Liver (tissue), 9 donors: Measurements from ENCODE around the gene CACNA1C. TPM values are rescaled to one million over a fixed set of nuclear protein-coding genes. Genes with fewer than 3 reads are reported as not detected.

ENCODE experiments used
- DNase-seq: peaks from one replicate; pipeline ENCODE4 v3.0.0-alpha.2; 2017; ENCODE audit warnings: low spot score
- H3K27ac ChIP-seq, 2 donors: one replicate each; pipeline ENCODE4 v1.7.0; 2013; ENCODE audit warnings: inconsistent platforms in 2 of 2, low read length in 2 of 2, control low read depth in 1 of 2, low read depth in 1 of 2, mild to moderate bottlenecking in 1 of 2
- H3K27me3 ChIP-seq, 4 donors: one replicate each; pipeline versions ENCODE4 v1.6.1 to v1.7.0; 2013; ENCODE audit warnings: low read length in 3 of 4, inconsistent platforms in 1 of 4, mild to moderate bottlenecking in 1 of 4, moderate library complexity in 1 of 4; ENCODE audit not compliant: control insufficient read depth in 4 of 4, insufficient read depth in 4 of 4
- H3K36me3 ChIP-seq, 4 donors: one replicate each; pipeline versions ENCODE4 v1.6.1 to v1.7.0; 2013; ENCODE audit warnings: low read length in 3 of 4, mild to moderate bottlenecking in 3 of 4, low read depth in 1 of 4, moderate library complexity in 1 of 4; ENCODE audit not compliant: control insufficient read depth in 4 of 4, insufficient read depth in 3 of 4
- H3K4me1 ChIP-seq, 4 donors: one replicate each; pipeline versions ENCODE4 v1.6.1 to v1.7.0; 2013; ENCODE audit warnings: low read length in 3 of 4, mild to moderate bottlenecking in 3 of 4, moderate library complexity in 1 of 4; ENCODE audit not compliant: control insufficient read depth in 4 of 4, insufficient read depth in 4 of 4
- H3K4me3 ChIP-seq, 3 donors: one replicate each; pipeline versions ENCODE4 v1.6.1 to v1.7.0; 2013; ENCODE audit warnings: low read length in 3 of 3, control low read depth in 1 of 3, low read depth in 1 of 3, mild to moderate bottlenecking in 1 of 3
- H3K9ac ChIP-seq, 2 donors: one replicate each; pipeline ENCODE4 v1.7.0; 2013; ENCODE audit warnings: low read length in 2 of 2, mild to moderate bottlenecking in 2 of 2, moderate library complexity in 2 of 2, control low read depth in 1 of 2, low read depth in 1 of 2
- H3K9me3 ChIP-seq, 4 donors: one replicate each; pipeline versions ENCODE4 v1.6.1 to v1.7.0; 2013; ENCODE audit warnings: low read length in 3 of 4; ENCODE audit not compliant: control insufficient read depth in 4 of 4
- ATF3 ChIP-seq: IDR thresholded peaks from 2 replicates; pipeline ENCODE4 v1.6.1; 2016; ENCODE audit warnings: antibody characterized with exemption
- CTCF ChIP-seq: fragments of 150-350 bp; IDR thresholded peaks from 2 replicates; pipeline ENCODE4 v1.5.1; 2017; ENCODE audit warnings: improper control_type of control experiment, low read depth, low read length; ENCODE audit not compliant: missing input control
- EGR1 ChIP-seq, 2 donors: IDR thresholded peaks; 2 replicates each; pipeline ENCODE4 v1.6.1; 2016 to 2018; ENCODE audit warnings: antibody characterized with exemption in 2 of 2, low read depth in 2 of 2
- FOXA2 ChIP-seq: IDR thresholded peaks from 2 replicates; pipeline ENCODE4 v1.6.1; 2016; ENCODE audit warnings: antibody characterized with exemption
- HNF4A ChIP-seq, 2 donors: conservative IDR thresholded peaks; 2 replicates each; pipeline ENCODE4 v1.6.1; 2016; ENCODE audit warnings: antibody characterized with exemption in 2 of 2, mild to moderate bottlenecking in 2 of 2
- HNF4G ChIP-seq: IDR thresholded peaks from 2 replicates; pipeline ENCODE4 v1.6.1; 2016; ENCODE audit warnings: antibody characterized with exemption
- JUND ChIP-seq, 2 donors: IDR thresholded peaks; 2 replicates each; pipeline ENCODE4 v1.6.1; 2016; ENCODE audit warnings: antibody characterized with exemption in 2 of 2
- MAX ChIP-seq: IDR thresholded peaks from 2 replicates; pipeline ENCODE4 v1.6.1; 2016; ENCODE audit warnings: antibody characterized with exemption
- NR2F2 ChIP-seq: IDR thresholded peaks from 2 replicates; pipeline ENCODE4 v1.6.1; 2016; ENCODE audit warnings: antibody characterized with exemption
- RAD21 ChIP-seq, 2 donors: IDR thresholded peaks; 2 replicates each; pipeline ENCODE4 v1.6.1; 2016; ENCODE audit warnings: antibody characterized with exemption in 2 of 2, mild to moderate bottlenecking in 2 of 2
- RXRA ChIP-seq, 2 donors: IDR thresholded peaks; 2 replicates each; pipeline ENCODE4 v1.6.1; 2017 to 2018; ENCODE audit warnings: antibody characterized with exemption in 2 of 2, mild to moderate bottlenecking in 1 of 2
- SP1 ChIP-seq: IDR thresholded peaks from 2 replicates; pipeline ENCODE4 v1.6.1; 2018; ENCODE audit warnings: antibody characterized with exemption, mild to moderate bottlenecking
- TAF1 ChIP-seq: conservative IDR thresholded peaks from 2 replicates; pipeline ENCODE4 v1.6.1; 2016; ENCODE audit warnings: antibody characterized with exemption, mild to moderate bottlenecking
- YY1 ChIP-seq: IDR thresholded peaks from 2 replicates; pipeline ENCODE4 v1.6.1; 2016; ENCODE audit warnings: antibody characterized with exemption, mild to moderate bottlenecking
- ZBTB33 ChIP-seq: IDR thresholded peaks from 2 replicates; pipeline ENCODE4 v1.6.1; 2016; ENCODE audit warnings: antibody characterized with exemption
- WGBS: extraction: QIAGEN DNeasy Blood & Tissue Kit; methylation state at CpG from one replicate; pipeline ENCODE4 v1.1.7; 2013; 5-methylcytosine and 5-hydroxymethylcytosine counted together
- polyA plus RNA-seq, 2 donors: library from polyadenylated mRNA; stranded (reverse) in 1 of 2; unstranded in 1 of 2; fragments of 200-250 nt in 1 of 2; fragments of >200 nt in 1 of 2; fragmentation: Nextera tagmentation in 1 of 2; extraction: Ambion mirVana in 1 of 2; gene quantifications; one replicate each; pipeline versions ENCODE4 v1.2.1 to v1.2.3, GENCODE V29; 2013 to 2015
- total RNA-seq, 2 donors: library from RNA; depleted of rRNA; stranded (reverse); fragments of >200 nt; gene quantifications; one replicate each; pipeline ENCODE4 v1.2.3, GENCODE V29; 2014
- TF ChIP-seq, protein P1 (sequence below): IDR thresholded peaks from 2 replicates; pipeline ENCODE4 v1.6.1; 2016; ENCODE audit warnings: antibody characterized with exemption, mild to moderate bottlenecking
- donor health status: healthy.
- donor health status: healthy.
- donor health status: healthy.
- donor health status: healthy.
- donor health status: healthy.

Gene CACNA1C
- total and polyA plus RNA-seq, 4 donors, result 0.23 to 1.9 (median 0.41) TPM

GRCh38 chr12:2560356-2560755 lies 507.6 kb downstream of the CACNA1C start:
- Histone ChIP-seq H3K9me3 (no peaks in the 10 kb centered on the region), H3K9ac (no peak overlapping the region), H3K4me3 (no peak overlapping the region), H3K27ac (no peak overlapping the region), H3K36me3 (no peaks in the 10 kb centered on the region), H3K4me1 (peaks cover 0 to 6% (median 0%) of the 10 kb centered on the region in 4 donors), H3K27me3 (no peaks in the 10 kb centered on the region)
- DNase-seq, result no peak
- TF ChIP-seq EGR1 (IDR thresholded peaks at IDR 0.05; ENCODE audit: low read depth in 2 of 2) (no peak), RXRA (IDR thresholded peaks at IDR 0.05) (no peak), SP1 (no peak), HNF4G (no peak), ZBTB33 (no peak), NR2F2 (no peak), RAD21 (IDR thresholded peaks at IDR 0.05) (no peak), CTCF (no peak), ATF3 (no peak), YY1 (no peak), JUND (IDR thresholded peaks at IDR 0.05) (no peak), MAX (no peak), TAF1 (no peak)
- TF ChIP-seq, protein P1, sequence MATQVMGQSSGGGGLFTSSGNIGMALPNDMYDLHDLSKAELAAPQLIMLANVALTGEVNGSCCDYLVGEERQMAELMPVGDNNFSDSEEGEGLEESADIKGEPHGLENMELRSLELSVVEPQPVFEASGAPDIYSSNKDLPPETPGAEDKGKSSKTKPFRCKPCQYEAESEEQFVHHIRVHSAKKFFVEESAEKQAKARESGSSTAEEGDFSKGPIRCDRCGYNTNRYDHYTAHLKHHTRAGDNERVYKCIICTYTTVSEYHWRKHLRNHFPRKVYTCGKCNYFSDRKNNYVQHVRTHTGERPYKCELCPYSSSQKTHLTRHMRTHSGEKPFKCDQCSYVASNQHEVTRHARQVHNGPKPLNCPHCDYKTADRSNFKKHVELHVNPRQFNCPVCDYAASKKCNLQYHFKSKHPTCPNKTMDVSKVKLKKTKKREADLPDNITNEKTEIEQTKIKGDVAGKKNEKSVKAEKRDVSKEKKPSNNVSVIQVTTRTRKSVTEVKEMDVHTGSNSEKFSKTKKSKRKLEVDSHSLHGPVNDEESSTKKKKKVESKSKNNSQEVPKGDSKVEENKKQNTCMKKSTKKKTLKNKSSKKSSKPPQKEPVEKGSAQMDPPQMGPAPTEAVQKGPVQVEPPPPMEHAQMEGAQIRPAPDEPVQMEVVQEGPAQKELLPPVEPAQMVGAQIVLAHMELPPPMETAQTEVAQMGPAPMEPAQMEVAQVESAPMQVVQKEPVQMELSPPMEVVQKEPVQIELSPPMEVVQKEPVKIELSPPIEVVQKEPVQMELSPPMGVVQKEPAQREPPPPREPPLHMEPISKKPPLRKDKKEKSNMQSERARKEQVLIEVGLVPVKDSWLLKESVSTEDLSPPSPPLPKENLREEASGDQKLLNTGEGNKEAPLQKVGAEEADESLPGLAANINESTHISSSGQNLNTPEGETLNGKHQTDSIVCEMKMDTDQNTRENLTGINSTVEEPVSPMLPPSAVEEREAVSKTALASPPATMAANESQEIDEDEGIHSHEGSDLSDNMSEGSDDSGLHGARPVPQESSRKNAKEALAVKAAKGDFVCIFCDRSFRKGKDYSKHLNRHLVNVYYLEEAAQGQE, result no peak
- WGBS, result 77% methylated on average over 4 of the region's 4 CpGs

- WGBS, result 81% methylated on average over 10 of the region's 10 CpGs
- H3K27me3 ChIP-seq, result no peaks in the 10 kb centered on the region
- no peaks in the 10 kb centered on the region for H3K9me3 ChIP-seq
- no peak overlapping the region for H3K27ac ChIP-seq
- TF ChIP-seq FOXA2 (no peak), ZBTB33 (no peak), YY1 (no peak), HNF4A (conservative IDR thresholded peaks at IDR 0.05) (no peak)
- H3K4me3 ChIP-seq, result no peak overlapping the region
- H3K36me3 ChIP-seq, result no peaks in the 10 kb centered on the region
- DNase-seq, result no peak
- H3K9ac ChIP-seq, result no peak overlapping the region
- H3K4me1 ChIP-seq, result peaks cover 0 to 6% (median 0%) of the 10 kb centered on the region in 4 donors
These were observed 508.6 kb downstream of the CACNA1C start for GRCh38 chr12:2561367-2561766.
